Spleen (tissue), 7 donors: Measurements from ENCODE around the gene CDNF.

ENCODE experiments used
- POLR2A ChIP-seq, 3 donors: fragments of 450-650 bp; IDR thresholded peaks; one replicate each; pipeline ENCODE4 v1.5.1; 2017; ENCODE audit warnings: antibody characterized with exemption in 3 of 3, mild to moderate bottlenecking in 1 of 3
- TF ChIP-seq, protein P1 (sequence below), 11 experiments: fragments of 200-600 bp in 7 of 11; fragments of 450-650 bp in 4 of 11; sonication (generic) in 4 of 11; IDR thresholded peaks in 8 of 11; conservative IDR thresholded peaks in 3 of 11; 1 replicate in 7 of 11; 2 replicates in 4 of 11; pipeline versions ENCODE4 v1.4.0 to v1.8.0; 2016 to 2021; ENCODE audit warnings: antibody characterized with exemption in 11 of 11, inconsistent platforms in 4 of 11, mild to moderate bottlenecking in 1 of 11
- donor health status: DM: no; HTN: no; CAD: no; lungs with moderate emphysema.
- donor health status: DM: no; HTN: no; CAD: no.
- donor health status: DM: no; HTN: no; CAD: no.

DNA sequence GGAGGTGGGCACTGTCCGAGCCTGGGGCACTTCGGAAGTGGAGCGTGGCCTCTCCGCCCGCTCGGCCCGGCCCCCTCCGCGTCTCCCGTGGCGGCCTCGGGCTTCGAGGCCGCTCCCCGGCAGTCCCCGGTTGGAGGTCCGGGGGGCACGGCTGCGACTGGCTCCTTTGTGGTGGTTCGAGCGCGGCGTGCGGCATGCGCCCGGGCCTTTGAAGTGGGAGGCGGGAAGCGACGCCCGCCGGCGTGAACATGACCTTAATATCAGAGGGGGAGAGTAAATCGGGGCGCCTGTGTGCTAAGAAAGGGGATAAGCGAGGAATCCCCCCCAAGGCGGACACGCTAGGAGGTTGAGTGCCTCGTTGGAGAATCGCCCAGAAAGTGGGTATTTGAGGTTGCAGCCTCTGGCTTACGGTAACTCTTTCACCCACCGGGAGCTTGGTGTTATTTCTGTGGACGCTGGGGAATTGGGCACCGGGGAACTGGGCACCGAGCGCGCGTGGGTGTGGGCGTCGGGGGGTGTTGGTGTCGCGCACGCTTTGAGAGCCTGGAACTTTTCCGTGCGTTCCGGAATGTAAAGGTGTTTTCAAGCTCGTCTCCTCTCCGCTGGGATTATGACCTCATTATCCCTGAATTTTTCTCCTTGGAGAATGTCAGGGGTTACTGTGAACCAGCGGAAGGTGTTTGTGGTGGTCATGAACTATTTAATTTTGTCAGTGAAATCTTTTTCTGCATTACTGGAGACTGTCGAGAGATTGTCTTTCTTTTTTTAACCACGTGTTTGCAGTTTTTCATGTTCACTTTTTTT lies 41.5 kb upstream of the CDNF start:
- TF ChIP-seq, protein P1, sequence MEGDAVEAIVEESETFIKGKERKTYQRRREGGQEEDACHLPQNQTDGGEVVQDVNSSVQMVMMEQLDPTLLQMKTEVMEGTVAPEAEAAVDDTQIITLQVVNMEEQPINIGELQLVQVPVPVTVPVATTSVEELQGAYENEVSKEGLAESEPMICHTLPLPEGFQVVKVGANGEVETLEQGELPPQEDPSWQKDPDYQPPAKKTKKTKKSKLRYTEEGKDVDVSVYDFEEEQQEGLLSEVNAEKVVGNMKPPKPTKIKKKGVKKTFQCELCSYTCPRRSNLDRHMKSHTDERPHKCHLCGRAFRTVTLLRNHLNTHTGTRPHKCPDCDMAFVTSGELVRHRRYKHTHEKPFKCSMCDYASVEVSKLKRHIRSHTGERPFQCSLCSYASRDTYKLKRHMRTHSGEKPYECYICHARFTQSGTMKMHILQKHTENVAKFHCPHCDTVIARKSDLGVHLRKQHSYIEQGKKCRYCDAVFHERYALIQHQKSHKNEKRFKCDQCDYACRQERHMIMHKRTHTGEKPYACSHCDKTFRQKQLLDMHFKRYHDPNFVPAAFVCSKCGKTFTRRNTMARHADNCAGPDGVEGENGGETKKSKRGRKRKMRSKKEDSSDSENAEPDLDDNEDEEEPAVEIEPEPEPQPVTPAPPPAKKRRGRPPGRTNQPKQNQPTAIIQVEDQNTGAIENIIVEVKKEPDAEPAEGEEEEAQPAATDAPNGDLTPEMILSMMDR (IDR thresholded peaks at IDR 0.05 in 8 of 11, conservative IDR thresholded peaks at IDR 0.05 in 3 of 11), result no peak
- no peak for TF ChIP-seq POLR2A (IDR thresholded peaks at IDR 0.05)
